ENCODE measurements around the gene YAF2. TPM values are rescaled to one million over a fixed set of nuclear protein-coding genes. Genes with fewer than 3 reads are reported as not detected.

YAF2 gene
- total and polyA plus RNA-seq, 2 of the 13 experiments (the other 11 are each of a cell fraction or from before 2014, with no cell fraction given): 8.4 to 11.7 TPM

DNA sequence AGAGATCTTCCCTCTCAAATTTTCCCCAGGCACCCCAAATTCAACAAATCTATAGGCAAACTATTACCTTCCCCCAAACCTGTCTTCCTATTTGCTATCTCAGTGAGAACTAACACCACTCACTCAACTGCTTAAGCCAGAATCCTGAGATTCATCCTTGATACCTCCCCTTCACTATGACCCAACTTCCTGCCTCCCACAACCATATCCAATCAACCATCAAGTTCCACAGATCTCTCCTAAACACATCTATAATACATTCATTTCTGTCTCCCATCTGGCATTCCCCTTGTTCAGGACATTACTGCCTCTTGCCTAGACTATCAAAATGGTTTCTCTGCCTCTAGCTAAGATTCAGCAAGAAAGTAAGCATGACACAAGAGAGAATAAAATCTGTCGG, 21.3 kb downstream of the YAF2 start:
- FAIRE-seq (no peak), ATAC-seq (no peak), DNase-seq (ENCODE audit: low spot score) (no peak)
- Histone ChIP-seq H3K4me2 (ENCODE audit: low read depth, low read length) (no peak overlapping the region), H3K36me3 (replicated peaks in 1 of 2; ENCODE audit: control insufficient read depth in 1 of 2, insufficient read depth in 2 of 2, low read length in 2 of 2) (peaks cover 0 to 1% of the 10 kb centered on the region in 2 experiments; a peak in 1 of 5 replicates), H3K4me1 (ENCODE audit: insufficient read depth, low read length) (no peaks in the 10 kb centered on the region), H3K4me3 (replicated peaks in 1 of 3; ENCODE audit: insufficient read depth in 1 of 3, low read depth in 2 of 3, low read length in 3 of 3) (no peak overlapping the region), H4K20me1 (ENCODE audit: insufficient read depth, low read length) (0 out of 2 replicates have a peak, but pooled peaks cover 3% of the 10 kb centered on the region), H3K9me3 (ENCODE audit: low read length) (no peaks in the 10 kb centered on the region), H2AFZ (ENCODE audit: low read length) (no peak overlapping the region), H3K27ac (ENCODE audit: extremely low read length, insufficient read depth, low read length) (no peak overlapping the region), H3K27me3 (ENCODE audit: control insufficient read depth in 1 of 2, insufficient read depth in 2 of 2, low read length in 2 of 2) (no peaks in the 10 kb centered on the region), H3K9ac (ENCODE audit: insufficient read depth, low read depth, low read length) (no peak overlapping the region), H3K79me2 (ENCODE audit: insufficient read depth, low read length) (peaks cover 8% of the 10 kb centered on the region)
- intact Hi-C loops (cut with micrococcal nuclease; ENCODE audit: unreplicated experiment) (no loop called here), in situ Hi-C loops (cut with HindIII; ENCODE audit: extremely low pct_ligation_motif_present, low pct_unique_long_range_greater_than_20kb) (no loop called here)
- BruUV-seq (replicated peaks): no TSS peak
- ChIA-PET CTCF (ENCODE audit: low intra/inter-chr PET ratio, low total read pairs) (no interaction called here), POLR2A (no interaction called here)
- 93% methylated on average over 1 of the region's 1 CpG for WGBS (ENCODE audit: low lambda C conversion rate)
- no peak for TF ChIP-seq ATF7 (IDR thresholded peaks at IDR 0.05)
- TF ChIP-seq ATF7 (CRISPR knock-in tag; IDR thresholded peaks at IDR 0.05): no peak
- TF ChIP-seq, protein P1, sequence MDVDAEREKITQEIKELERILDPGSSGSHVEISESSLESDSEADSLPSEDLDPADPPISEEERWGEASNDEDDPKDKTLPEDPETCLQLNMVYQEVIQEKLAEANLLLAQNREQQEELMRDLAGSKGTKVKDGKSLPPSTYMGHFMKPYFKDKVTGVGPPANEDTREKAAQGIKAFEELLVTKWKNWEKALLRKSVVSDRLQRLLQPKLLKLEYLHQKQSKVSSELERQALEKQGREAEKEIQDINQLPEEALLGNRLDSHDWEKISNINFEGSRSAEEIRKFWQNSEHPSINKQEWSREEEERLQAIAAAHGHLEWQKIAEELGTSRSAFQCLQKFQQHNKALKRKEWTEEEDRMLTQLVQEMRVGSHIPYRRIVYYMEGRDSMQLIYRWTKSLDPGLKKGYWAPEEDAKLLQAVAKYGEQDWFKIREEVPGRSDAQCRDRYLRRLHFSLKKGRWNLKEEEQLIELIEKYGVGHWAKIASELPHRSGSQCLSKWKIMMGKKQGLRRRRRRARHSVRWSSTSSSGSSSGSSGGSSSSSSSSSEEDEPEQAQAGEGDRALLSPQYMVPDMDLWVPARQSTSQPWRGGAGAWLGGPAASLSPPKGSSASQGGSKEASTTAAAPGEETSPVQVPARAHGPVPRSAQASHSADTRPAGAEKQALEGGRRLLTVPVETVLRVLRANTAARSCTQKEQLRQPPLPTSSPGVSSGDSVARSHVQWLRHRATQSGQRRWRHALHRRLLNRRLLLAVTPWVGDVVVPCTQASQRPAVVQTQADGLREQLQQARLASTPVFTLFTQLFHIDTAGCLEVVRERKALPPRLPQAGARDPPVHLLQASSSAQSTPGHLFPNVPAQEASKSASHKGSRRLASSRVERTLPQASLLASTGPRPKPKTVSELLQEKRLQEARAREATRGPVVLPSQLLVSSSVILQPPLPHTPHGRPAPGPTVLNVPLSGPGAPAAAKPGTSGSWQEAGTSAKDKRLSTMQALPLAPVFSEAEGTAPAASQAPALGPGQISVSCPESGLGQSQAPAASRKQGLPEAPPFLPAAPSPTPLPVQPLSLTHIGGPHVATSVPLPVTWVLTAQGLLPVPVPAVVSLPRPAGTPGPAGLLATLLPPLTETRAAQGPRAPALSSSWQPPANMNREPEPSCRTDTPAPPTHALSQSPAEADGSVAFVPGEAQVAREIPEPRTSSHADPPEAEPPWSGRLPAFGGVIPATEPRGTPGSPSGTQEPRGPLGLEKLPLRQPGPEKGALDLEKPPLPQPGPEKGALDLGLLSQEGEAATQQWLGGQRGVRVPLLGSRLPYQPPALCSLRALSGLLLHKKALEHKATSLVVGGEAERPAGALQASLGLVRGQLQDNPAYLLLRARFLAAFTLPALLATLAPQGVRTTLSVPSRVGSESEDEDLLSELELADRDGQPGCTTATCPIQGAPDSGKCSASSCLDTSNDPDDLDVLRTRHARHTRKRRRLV (CRISPR knock-in tag; IDR thresholded peaks at IDR 0.05): no peak
- TF ChIP-seq POLR2A (IDR thresholded peaks at IDR 0.05; ENCODE audit: insufficient read depth in 1 of 2, low read depth in 2 of 2, low read length in 2 of 2): no peak
- no peak for TF ChIP-seq SMARCE1 (IDR thresholded peaks at IDR 0.05; ENCODE audit: borderline replicate concordance)
- no peak for TF ChIP-seq IRF2 (CRISPR knock-in tag; IDR thresholded peaks at IDR 0.05)
- TF ChIP-seq SYNCRIP (IDR thresholded peaks at IDR 0.05; ENCODE audit: insufficient read depth, low read depth, low read length): no peak
- TF ChIP-seq, protein P2, sequence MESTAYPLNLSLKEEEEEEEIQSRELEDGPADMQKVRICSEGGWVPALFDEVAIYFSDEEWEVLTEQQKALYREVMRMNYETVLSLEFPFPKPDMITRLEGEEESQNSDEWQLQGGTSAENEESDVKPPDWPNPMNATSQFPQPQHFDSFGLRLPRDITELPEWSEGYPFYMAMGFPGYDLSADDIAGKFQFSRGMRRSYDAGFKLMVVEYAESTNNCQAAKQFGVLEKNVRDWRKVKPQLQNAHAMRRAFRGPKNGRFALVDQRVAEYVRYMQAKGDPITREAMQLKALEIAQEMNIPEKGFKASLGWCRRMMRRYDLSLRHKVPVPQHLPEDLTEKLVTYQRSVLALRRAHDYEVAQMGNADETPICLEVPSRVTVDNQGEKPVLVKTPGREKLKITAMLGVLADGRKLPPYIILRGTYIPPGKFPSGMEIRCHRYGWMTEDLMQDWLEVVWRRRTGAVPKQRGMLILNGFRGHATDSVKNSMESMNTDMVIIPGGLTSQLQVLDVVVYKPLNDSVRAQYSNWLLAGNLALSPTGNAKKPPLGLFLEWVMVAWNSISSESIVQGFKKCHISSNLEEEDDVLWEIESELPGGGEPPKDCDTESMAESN (CRISPR knock-in tag; conservative IDR thresholded peaks at IDR 0.05): no peak
- no peak for TF ChIP-seq ZNF768 (CRISPR knock-in tag; IDR thresholded peaks at IDR 0.05)
- no peak for TF ChIP-seq CCAR2 (optimal IDR thresholded peaks at IDR 0.05; ENCODE audit: low read depth, low read length)
- no peak for TF ChIP-seq JARID2 (CRISPR knock-in tag; IDR thresholded peaks at IDR 0.05; ENCODE audit: insufficient replicate concordance)
- TF ChIP-seq, protein P3, sequence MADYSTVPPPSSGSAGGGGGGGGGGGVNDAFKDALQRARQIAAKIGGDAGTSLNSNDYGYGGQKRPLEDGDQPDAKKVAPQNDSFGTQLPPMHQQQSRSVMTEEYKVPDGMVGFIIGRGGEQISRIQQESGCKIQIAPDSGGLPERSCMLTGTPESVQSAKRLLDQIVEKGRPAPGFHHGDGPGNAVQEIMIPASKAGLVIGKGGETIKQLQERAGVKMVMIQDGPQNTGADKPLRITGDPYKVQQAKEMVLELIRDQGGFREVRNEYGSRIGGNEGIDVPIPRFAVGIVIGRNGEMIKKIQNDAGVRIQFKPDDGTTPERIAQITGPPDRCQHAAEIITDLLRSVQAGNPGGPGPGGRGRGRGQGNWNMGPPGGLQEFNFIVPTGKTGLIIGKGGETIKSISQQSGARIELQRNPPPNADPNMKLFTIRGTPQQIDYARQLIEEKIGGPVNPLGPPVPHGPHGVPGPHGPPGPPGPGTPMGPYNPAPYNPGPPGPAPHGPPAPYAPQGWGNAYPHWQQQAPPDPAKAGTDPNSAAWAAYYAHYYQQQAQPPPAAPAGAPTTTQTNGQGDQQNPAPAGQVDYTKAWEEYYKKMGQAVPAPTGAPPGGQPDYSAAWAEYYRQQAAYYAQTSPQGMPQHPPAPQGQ (CRISPR knock-in tag; IDR thresholded peaks at IDR 0.05; ENCODE audit: borderline replicate concordance): no peak
- TF ChIP-seq, protein P4, sequence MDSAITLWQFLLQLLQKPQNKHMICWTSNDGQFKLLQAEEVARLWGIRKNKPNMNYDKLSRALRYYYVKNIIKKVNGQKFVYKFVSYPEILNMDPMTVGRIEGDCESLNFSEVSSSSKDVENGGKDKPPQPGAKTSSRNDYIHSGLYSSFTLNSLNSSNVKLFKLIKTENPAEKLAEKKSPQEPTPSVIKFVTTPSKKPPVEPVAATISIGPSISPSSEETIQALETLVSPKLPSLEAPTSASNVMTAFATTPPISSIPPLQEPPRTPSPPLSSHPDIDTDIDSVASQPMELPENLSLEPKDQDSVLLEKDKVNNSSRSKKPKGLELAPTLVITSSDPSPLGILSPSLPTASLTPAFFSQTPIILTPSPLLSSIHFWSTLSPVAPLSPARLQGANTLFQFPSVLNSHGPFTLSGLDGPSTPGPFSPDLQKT (CRISPR knock-in tag; IDR thresholded peaks at IDR 0.05; ENCODE audit: borderline replicate concordance): no peak
- no peak for TF ChIP-seq CHD4 (IDR thresholded peaks at IDR 0.05; ENCODE audit: borderline replicate concordance, low read length)
- TF ChIP-seq NR2F2 (IDR thresholded peaks at IDR 0.05; ENCODE audit: borderline replicate concordance, low read depth): no peak
- TF ChIP-seq REXO4 (CRISPR knock-in tag; IDR thresholded peaks at IDR 0.05; ENCODE audit: borderline replicate concordance): no peak

Measured in HepG2 (cell line).